H1 (cell line): Measurements from ENCODE around the gene ANO2. TPM values are rescaled to one million over a fixed set of nuclear protein-coding genes. Genes with fewer than 3 reads are reported as not detected.

Experiments
- CTCF ChIA-PET: fragments of 300-600 bp; sonication (Branson Sonifier 250); formaldehyde crosslinking; loops from one replicate; lab custom pipeline; 2021; ENCODE audit not compliant: partially characterized antibody; lab: Charles Lee
- POLR2A ChIA-PET: fragments of 300-600 bp; sonication (Branson Sonifier 250); formaldehyde crosslinking; loops from one replicate; lab custom pipeline; 2021; ENCODE audit warnings: inconsistent platforms; ENCODE audit not compliant: partially characterized antibody; lab: Charles Lee
- DNase-seq, 2 experiments: peaks; one replicate each; pipeline versions ENCODE4 v3.0.0 to v3.0.0-alpha.2; 2010 to 2022; ENCODE audit warnings: low spot score in 2 of 2, low read depth in 1 of 2, mixed read lengths in 1 of 2
- FAIRE-seq: peaks from 2 replicates; lab custom pipeline; 2011; peaks lifted over from hg19 to GRCh38; lab: Jason Lieb, UNC
- H2AFZ ChIP-seq: 2 replicates; pipeline ENCODE4 v1.8.1; 2012; ENCODE audit warnings: low read length, inconsistent platforms
- H2AK5ac ChIP-seq: 2 replicates; pipeline ENCODE4 v1.6.1; 2013; ENCODE audit warnings: low read depth, low read length
- H2BK120ac ChIP-seq: replicated peaks from 2 replicates; pipeline ENCODE3; 2013; ENCODE audit warnings: low read depth, low read length, inconsistent platforms
- H2BK12ac ChIP-seq: 2 replicates; pipeline ENCODE4 v1.6.1; 2013; ENCODE audit warnings: low read depth, low read length
- H2BK15ac ChIP-seq: 2 replicates; pipeline ENCODE4 v1.6.1; 2013; ENCODE audit warnings: low read length
- H2BK20ac ChIP-seq: 2 replicates; pipeline ENCODE4 v1.6.1; 2013; ENCODE audit warnings: low read length
- H2BK5ac ChIP-seq: 2 replicates; pipeline ENCODE4 v1.6.1; 2013; ENCODE audit warnings: low read depth, low read length
- H3K14ac ChIP-seq: 2 replicates; pipeline ENCODE4 v1.6.1; 2013; ENCODE audit warnings: inconsistent platforms; ENCODE audit not compliant: insufficient read length
- H3K18ac ChIP-seq: 2 replicates; pipeline ENCODE4 v1.6.1; 2013; ENCODE audit warnings: low read length; ENCODE audit errors: extremely low read depth
- H3K23ac ChIP-seq: 2 replicates; pipeline ENCODE4 v1.6.1; 2013; ENCODE audit warnings: inconsistent platforms; ENCODE audit not compliant: insufficient read length
- H3K23me2 ChIP-seq: 2 replicates; pipeline ENCODE4 v1.6.1; 2013; ENCODE audit warnings: low read depth, low read length
- H3K27ac ChIP-seq: 2 replicates; pipeline ENCODE4 v1.6.1; 2011; ENCODE audit warnings: low read depth, low read length, inconsistent platforms
- H3K27me3 ChIP-seq, 4 experiments: replicated peaks in 1 of 4; 1 replicate in 1 of 4; 2 replicates in 3 of 4; pipeline versions ENCODE4 v1.6.1 to v1.8.1; 2011 to 2013; ENCODE audit warnings: low read length in 3 of 4, mild to moderate bottlenecking in 3 of 4, inconsistent platforms in 2 of 4, mixed read lengths in 2 of 4, moderate library complexity in 1 of 4; ENCODE audit not compliant: control insufficient read depth in 3 of 4, insufficient read depth in 3 of 4; ENCODE audit errors: extremely low read depth in 1 of 4
- H3K36me3 ChIP-seq, 4 experiments: 2 replicates each; pipeline versions ENCODE4 v1.6.1 to v1.8.1; 2011 to 2013; ENCODE audit warnings: mild to moderate bottlenecking in 4 of 4, low read length in 3 of 4, moderate library complexity in 2 of 4, control low read depth in 1 of 4, inconsistent platforms in 1 of 4; ENCODE audit not compliant: insufficient read depth in 4 of 4, control insufficient read depth in 2 of 4
- H3K4ac ChIP-seq: replicated peaks from 2 replicates; pipeline ENCODE3; 2013; ENCODE audit warnings: low read length, low read depth, mixed read lengths, inconsistent platforms; ENCODE audit not compliant: insufficient read length
- H3K4me1 ChIP-seq, 4 experiments: replicated peaks in 1 of 4; 1 replicate in 1 of 4; 2 replicates in 3 of 4; pipeline versions ENCODE4 v1.6.1 to v1.8.1; 2011 to 2013; ENCODE audit warnings: low read length in 3 of 4, inconsistent platforms in 2 of 4, mixed read lengths in 1 of 4; ENCODE audit not compliant: insufficient read depth in 4 of 4, control insufficient read depth in 3 of 4
- H3K4me2 ChIP-seq, 2 experiments: 2 replicates each; pipeline versions ENCODE4 v1.6.1 to v1.8.1; 2011 to 2013; ENCODE audit warnings: low read depth in 2 of 2, low read length in 2 of 2, control low read depth in 1 of 2, inconsistent platforms in 1 of 2, mild to moderate bottlenecking in 1 of 2; ENCODE audit not compliant: insufficient read depth in 1 of 2
- H3K4me3 ChIP-seq, 4 experiments: fragments of 200-600, 300-600 bp in 1 of 4; sonication (generic), shearing (Covaris generic), sonication (Bioruptor Twin) in 1 of 4; 2 replicates each; pipeline versions ENCODE4 v1.5.1 to v1.8.1; 2011 to 2016; ENCODE audit warnings: low read length in 4 of 4, low read depth in 3 of 4, control low read depth in 2 of 4, inconsistent platforms in 2 of 4, mild to moderate bottlenecking in 2 of 4, mixed read lengths in 1 of 4, moderate library complexity in 1 of 4; ENCODE audit not compliant: insufficient read depth in 2 of 4; ENCODE audit errors: extremely low read depth in 1 of 4
- H3K56ac ChIP-seq: replicated peaks from 2 replicates; pipeline ENCODE3; 2013; ENCODE audit warnings: low read depth, mild to moderate bottlenecking, mixed read lengths, low read length, inconsistent platforms; ENCODE audit not compliant: insufficient read length
- H3K79me1 ChIP-seq: 2 replicates; pipeline ENCODE4 v1.6.1; 2013; ENCODE audit warnings: low read depth, low read length, control low read depth
- H3K79me2 ChIP-seq, 2 experiments: 2 replicates each; pipeline versions ENCODE4 v1.6.1 to v1.8.1; 2012 to 2013; ENCODE audit warnings: low read length in 2 of 2, mild to moderate bottlenecking in 2 of 2, inconsistent platforms in 1 of 2; ENCODE audit not compliant: insufficient read depth in 2 of 2, control insufficient read depth in 1 of 2
- H3K9ac ChIP-seq, 4 experiments: replicated peaks in 1 of 4; 1 replicate in 1 of 4; 2 replicates in 3 of 4; pipeline versions ENCODE4 v1.6.1 to v1.8.1; 2011 to 2013; ENCODE audit warnings: low read depth in 3 of 4, low read length in 3 of 4, control low read depth in 2 of 4, mild to moderate bottlenecking in 2 of 4, moderate library complexity in 2 of 4, inconsistent platforms in 1 of 4; ENCODE audit errors: extremely low read depth in 1 of 4
- H3K9me3 ChIP-seq, 2 experiments: 2 replicates each; pipeline versions ENCODE4 v1.6.1 to v1.8.1; 2012 to 2013; ENCODE audit warnings: mild to moderate bottlenecking in 2 of 2, moderate library complexity in 2 of 2, control low read depth in 1 of 2, inconsistent platforms in 1 of 2, low read depth in 1 of 2, low read length in 1 of 2, mixed read lengths in 1 of 2; ENCODE audit not compliant: insufficient read depth in 2 of 2
- H4K20me1 ChIP-seq, 2 experiments: replicated peaks in 1 of 2; 2 replicates each; pipeline versions ENCODE3 to v1.8.1; 2011 to 2013; ENCODE audit warnings: inconsistent platforms in 2 of 2, low read length in 2 of 2, mild to moderate bottlenecking in 1 of 2; ENCODE audit not compliant: insufficient read depth in 2 of 2, control insufficient read depth in 1 of 2
- H4K5ac ChIP-seq: 2 replicates; pipeline ENCODE4 v1.6.1; 2013; ENCODE audit warnings: low read length, low read depth, mixed read lengths, inconsistent platforms; ENCODE audit not compliant: insufficient read length
- H4K8ac ChIP-seq: 2 replicates; pipeline ENCODE4 v1.8.0; 2013; ENCODE audit warnings: mild to moderate bottlenecking, moderate library complexity, low read length, inconsistent platforms; ENCODE audit not compliant: insufficient read depth; ENCODE audit errors: extremely low read depth
- H4K91ac ChIP-seq: replicated peaks from 2 replicates; pipeline ENCODE3; 2013; ENCODE audit warnings: low read length, mixed read lengths, inconsistent platforms; ENCODE audit not compliant: insufficient read length
- BACH1 ChIP-seq: IDR thresholded peaks from 2 replicates; pipeline ENCODE4 v1.6.1; 2012; ENCODE audit warnings: low read length, improper control_type of control experiment
- BCL11A ChIP-seq, 2 experiments: IDR thresholded peaks; one replicate each; pipeline ENCODE4 v1.6.1; 2011; ENCODE audit warnings: low read depth in 2 of 2, low read length in 2 of 2, mild to moderate bottlenecking in 2 of 2
- BRCA1 ChIP-seq: IDR thresholded peaks from 2 replicates; pipeline ENCODE4 v1.6.1; 2012; ENCODE audit warnings: low read depth, low read length, improper control_type of control experiment
- CHD1 ChIP-seq: IDR thresholded peaks from 2 replicates; pipeline ENCODE4 v1.6.1; 2012; ENCODE audit warnings: low read depth, low read length, improper control_type of control experiment
- CREB1 ChIP-seq: IDR thresholded peaks from 2 replicates; pipeline ENCODE4 v1.6.1; 2012; ENCODE audit warnings: inconsistent platforms
- E2F6 ChIP-seq: IDR thresholded peaks from 2 replicates; pipeline ENCODE4 v1.6.1; 2012; ENCODE audit warnings: inconsistent platforms
- EGR1 ChIP-seq: IDR thresholded peaks from 2 replicates; pipeline ENCODE4 v1.6.1; 2011; ENCODE audit warnings: low read depth, low read length, borderline replicate concordance
- HDAC6 ChIP-seq: IDR thresholded peaks from one replicate; pipeline ENCODE4 v1.7.1; 2012; ENCODE audit warnings: low read depth, mild to moderate bottlenecking, inconsistent platforms, low read length, moderate library complexity
- JUND ChIP-seq: IDR thresholded peaks from 2 replicates; pipeline ENCODE4 v1.6.1; 2011; ENCODE audit warnings: mild to moderate bottlenecking, improper control_type of control experiment, low read length
- SIRT6 ChIP-seq: IDR thresholded peaks from one replicate; pipeline ENCODE4 v1.7.1; 2012; ENCODE audit warnings: low read length, inconsistent platforms
- TBP ChIP-seq: IDR thresholded peaks from 2 replicates; pipeline ENCODE4 v1.6.1; 2011; ENCODE audit warnings: low read depth, low read length, improper control_type of control experiment
- ZNF274 ChIP-seq: IDR thresholded peaks from 2 replicates; pipeline ENCODE4 v1.7.0; 2012; ENCODE audit warnings: low read length, borderline replicate concordance; ENCODE audit errors: extremely low read depth
- WGBS, 2 experiments: shearing (Covaris generic) in 1 of 2; methylation state at CpG; one replicate each; pipeline versions ENCODE4 v1.1.6 to v1.1.7; 2013 to 2015; ENCODE audit warnings: low lambda C conversion rate in 2 of 2, mixed read lengths in 2 of 2, inconsistent platforms in 1 of 2, low coverage in 1 of 2, missing lambda C conversion rate in 1 of 2; ENCODE audit not compliant: insufficient replicate concordance in 2 of 2, insufficient coverage in 1 of 2, insufficient read length in 1 of 2; ENCODE audit errors: extremely low coverage in 1 of 2, missing lambda C conversion rate in 1 of 2; 5-methylcytosine and 5-hydroxymethylcytosine counted together
- polyA plus RNA-seq, 7 experiments: library from polyadenylated mRNA; depleted of rRNA in 3 of 7; stranded (reverse) in 5 of 7; unstranded in 2 of 7; fragments of >200 nt in 5 of 7; fragments of 200-250 nt in 2 of 7; gene quantifications; 1 replicate in 5 of 7; 2 replicates in 1 of 7; 4 replicates in 1 of 7; pipeline versions ENCODE4 v1.2.1 to v1.2.3, GENCODE V29; 2011 to 2013; ENCODE audit warnings: missing spikeins in 2 of 7, mixed read lengths in 2 of 7
- total RNA-seq: library from RNA; stranded (reverse); fragmentation: NEBNext Ultra II Directional; extraction: Animal tissue kit (Norgen Biotek cat#: 25700); gene quantifications from 2 replicates; pipeline ENCODE4 v1.2.1, GENCODE V29; 2021

Gene ANO2
- total and polyA plus RNA-seq, 2 of the 8 experiments (the other 6 are each of a cell fraction or from before 2014, with no cell fraction given) = 1.9 to 5.5 TPM

- no peak overlapping the region for H2BK5ac ChIP-seq
- H4K91ac ChIP-seq = no peak overlapping the region
- H2AK5ac ChIP-seq = no peak overlapping the region
- H3K79me1 ChIP-seq = no peaks in the 10 kb centered on the region
- H3K27ac ChIP-seq = no peak overlapping the region
- peaks cover 4% of the 10 kb centered on the region; the same call in 1 of the 2 replicates for H3K23me2 ChIP-seq
- FAIRE-seq (no peak), DNase-seq (no peak)
- H3K18ac ChIP-seq = no peak overlapping the region
- no peak overlapping the region for H3K4me3 ChIP-seq
- H3K23ac ChIP-seq = no peak overlapping the region
- no peaks in the 10 kb centered on the region for H3K27me3 ChIP-seq
- no peak overlapping the region for H4K5ac ChIP-seq
- CTCF ChIA-PET = interaction anchor here (0.6 to 1.6 kb wide), 3 partner anchors 8 to 116 kb away, joined by 3 to 6 read pairs (median 3); no protein-coding TSS in a partner anchor
- H3K9me3 ChIP-seq = no peaks in the 10 kb centered on the region
- H3K56ac ChIP-seq = no peak overlapping the region
- H4K8ac ChIP-seq = no peak overlapping the region
- H2BK12ac ChIP-seq = no peak overlapping the region
- H2BK120ac ChIP-seq = no peak overlapping the region
- H3K4ac ChIP-seq = no peak overlapping the region
- H3K4me1 ChIP-seq = no peaks in the 10 kb centered on the region
- no peaks in the 10 kb centered on the region for H3K36me3 ChIP-seq
- H3K4me2 ChIP-seq = no peak overlapping the region
- H2AFZ ChIP-seq = no peak overlapping the region
- POLR2A ChIA-PET = no interaction called here
- no peak overlapping the region; the same call in 1 of the 2 replicates for H2BK15ac ChIP-seq
- H3K9ac ChIP-seq = no peak overlapping the region
- H4K20me1 ChIP-seq = no peaks in the 10 kb centered on the region
- 79% methylated on average over 13 of the region's 15 CpGs; no CpG with 5 or more reads in 1 of the 2 experiments for WGBS, 2 experiments
- H2BK20ac ChIP-seq = no peak overlapping the region
- no peaks in the 10 kb centered on the region for H3K79me2 ChIP-seq
- H3K14ac ChIP-seq = no peak overlapping the region
- no peak for TF ChIP-seq SIRT6
- no peak for TF ChIP-seq CREB1
- TF ChIP-seq EGR1 = no peak
- no peak for TF ChIP-seq ZNF274
- TF ChIP-seq HDAC6 = no peak
- TF ChIP-seq BRCA1 = no peak
- TF ChIP-seq E2F6 = no peak
- no peak for TF ChIP-seq JUND
- no peak for TF ChIP-seq BCL11A (IDR thresholded peaks at IDR 0.05; ENCODE audit: low read depth in 2 of 2, low read length in 2 of 2)
- no peak for TF ChIP-seq CHD1
- no peak for TF ChIP-seq BACH1
- TF ChIP-seq TBP = no peak
These were observed 22.8 kb downstream of the ANO2 start for GRCh38 chr12:5921966-5922899.
